K562 (cell line): Measurements from ENCODE around the gene RALA. TPM values are rescaled to one million over a fixed set of nuclear protein-coding genes. Genes with fewer than 3 reads are reported as not detected.
A peak's percentile ranks its signal among the peaks of the same experiment; 100 is the strongest.

Source experiments
- EP400 ChIP-seq: fragments of 450-650 bp; IDR thresholded peaks from 2 replicates; pipeline ENCODE4 v1.6.1; 2017; ENCODE audit warnings: antibody characterized with exemption, mild to moderate bottlenecking, moderate library complexity
- MAFF ChIP-seq: IDR thresholded peaks from 2 replicates; pipeline ENCODE4 v1.6.1; 2012; ENCODE audit warnings: low read length, improper control_type of control experiment
- MTA2 ChIP-seq: fragments of 450-650 bp; IDR thresholded peaks from 2 replicates; pipeline ENCODE4 v1.6.1; 2016; ENCODE audit warnings: low read depth
- NUFIP1 ChIP-seq: fragments of 450-650 bp; IDR thresholded peaks from 2 replicates; pipeline ENCODE4 v1.6.1; 2018; ENCODE audit not compliant: partially characterized antibody
- REST ChIP-seq, 2 experiments: fragments of 450-650 bp; formaldehyde crosslinking in 1 of 2; IDR thresholded peaks; 2 replicates each; pipeline versions ENCODE4 v1.4.0 to v1.6.1; 2014 to 2020; ENCODE audit warnings: mild to moderate bottlenecking in 2 of 2, borderline replicate concordance in 1 of 2, low read depth in 1 of 2
- SIN3B ChIP-seq: fragments of 450-650 bp; IDR thresholded peaks from 2 replicates; pipeline ENCODE4 v1.6.1; 2017; ENCODE audit warnings: low read depth, mild to moderate bottlenecking, moderate library complexity
- TFAP4 ChIP-seq: sonication (generic); formaldehyde crosslinking; IDR thresholded peaks from 2 replicates; pipeline ENCODE4 v1.8.0; 2022; ENCODE audit warnings: missing genetic modification reagents, mild to moderate bottlenecking, moderate library complexity, borderline replicate concordance
- ZBTB49 ChIP-seq: sonication (generic); formaldehyde crosslinking; IDR thresholded peaks from 2 replicates; pipeline ENCODE4 v1.8.0; 2022; ENCODE audit warnings: missing genetic modification reagents, mild to moderate bottlenecking, borderline replicate concordance
- ZMIZ1 ChIP-seq, 2 experiments: fragments of 150-350 bp in 1 of 2; IDR thresholded peaks; 2 replicates each; pipeline ENCODE4 v1.6.1; 2012 to 2016; ENCODE audit warnings: low read depth in 2 of 2, low read length in 2 of 2, mild to moderate bottlenecking in 1 of 2, moderate library complexity in 1 of 2
- ZNF384 ChIP-seq: IDR thresholded peaks from 2 replicates; pipeline ENCODE4 v1.6.1; 2012; ENCODE audit warnings: low read depth, low read length, improper control_type of control experiment
- polyA plus RNA-seq, 8 experiments: library from polyadenylated mRNA; depleted of rRNA in 4 of 8; stranded (reverse) in 5 of 8; unstranded in 3 of 8; fragments of >200 nt; fragmentation: Nextera tagmentation in 2 of 8; fragmentation: Illumina TruSeq in 1 of 8; extraction: Ambion mirVana in 2 of 8; extraction: Trizol in 1 of 8; gene quantifications; 2 replicates each; pipeline versions ENCODE4 v1.2.1 to v1.2.3, GENCODE V29; 2011 to 2014; ENCODE audit warnings: inconsistent platforms in 1 of 8, missing spikeins in 1 of 8
- total RNA-seq, 7 experiments: library from RNA; depleted of rRNA in 6 of 7; stranded (reverse); fragments of >200 nt in 6 of 7; fragmentation: Illumina TruSeq in 2 of 7; extraction: Trizol in 2 of 7; gene quantifications; 2 replicates each; pipeline versions ENCODE4 v1.2.1 to v1.2.3, GENCODE V29; 2011 to 2021; ENCODE audit warnings: low replicate concordance in 1 of 7

RALA gene
- total and polyA plus RNA-seq, 9 of the 15 experiments (the other 6 are each of a cell fraction or from before 2014, with no cell fraction given): 7.2 to 28.0 (median 25.7) TPM

- TF ChIP-seq ZMIZ1 (IDR thresholded peaks at IDR 0.05; ENCODE audit: low read depth in 2 of 2, low read length in 2 of 2) (no peak), MAFF (0 out of 2 replicates have a peak, but pooled peaks have one; percentile 10), TFAP4 (CRISPR knock-in tag) (peak; percentile 49; the same call in 1 of the 2 replicates), REST (IDR thresholded peaks at IDR 0.05; ENCODE audit: borderline replicate concordance) (peak; percentile 78), REST (CRISPR knock-in tag; IDR thresholded peaks at IDR 0.05; ENCODE audit: low read depth) (no peak), ZBTB49 (CRISPR knock-in tag) (no peak), EP400 (no peak), ZNF384 (peak; percentile 16; the same call in 1 of the 2 replicates), NUFIP1 (no peak), MTA2 (no peak), SIN3B (no peak)
These were observed 122.9 kb downstream of the RALA start (continued) for GRCh38 chr7:39746103-39746819.
